ENCODE data around the gene OSBPL9.

The OSBPL9 gene

DNA sequence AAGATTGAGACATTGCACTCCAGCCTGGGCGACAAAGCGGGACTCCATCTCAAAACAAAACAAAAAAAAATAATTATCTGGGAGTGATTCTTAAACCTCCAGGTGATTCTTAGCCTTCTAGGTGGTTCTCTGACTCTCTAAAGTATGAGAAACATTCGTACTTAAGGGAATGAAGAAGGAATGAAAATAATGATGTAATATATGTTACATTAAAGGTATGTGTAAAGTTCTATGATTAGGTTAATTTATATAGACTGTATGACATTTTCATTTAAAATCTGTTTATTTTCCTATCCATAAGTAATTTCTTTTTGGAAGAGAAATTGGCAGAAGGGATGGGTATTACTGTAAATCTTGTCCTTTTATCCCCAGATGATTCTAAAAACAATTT lies 34.7 kb downstream of the OSBPL9 start:
- in situ Hi-C loops (cut with HindIII; ENCODE audit: low pct_ligation_motif_present, low pct_unique_long_range_greater_than_20kb, low sequenced_read_pairs): no loop called here
- no peak for DNase-seq

DNA sequence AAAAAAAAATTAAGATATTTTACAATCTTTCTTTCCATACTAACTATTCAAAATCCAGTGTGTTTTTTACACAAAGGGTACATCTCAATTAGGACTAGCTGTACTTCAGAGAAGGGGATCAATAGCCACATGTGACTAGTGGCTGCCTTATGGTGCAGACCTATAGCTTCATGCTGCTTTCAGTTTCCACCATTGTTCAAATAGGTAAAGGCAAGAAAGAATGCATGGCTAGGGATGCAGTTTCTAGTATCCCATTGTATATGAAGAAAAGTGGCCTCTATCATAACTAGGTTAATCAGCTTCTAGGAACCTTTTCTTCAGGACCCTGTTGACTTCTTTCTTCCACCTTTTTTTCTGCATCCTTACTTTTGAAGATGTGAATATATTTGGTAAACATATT lies 35.7 kb downstream of the OSBPL9 start:
- in situ Hi-C loops (cut with HindIII; ENCODE audit: low pct_ligation_motif_present, low pct_unique_long_range_greater_than_20kb, low sequenced_read_pairs): no loop called here
- DNase-seq: no peak

DNA sequence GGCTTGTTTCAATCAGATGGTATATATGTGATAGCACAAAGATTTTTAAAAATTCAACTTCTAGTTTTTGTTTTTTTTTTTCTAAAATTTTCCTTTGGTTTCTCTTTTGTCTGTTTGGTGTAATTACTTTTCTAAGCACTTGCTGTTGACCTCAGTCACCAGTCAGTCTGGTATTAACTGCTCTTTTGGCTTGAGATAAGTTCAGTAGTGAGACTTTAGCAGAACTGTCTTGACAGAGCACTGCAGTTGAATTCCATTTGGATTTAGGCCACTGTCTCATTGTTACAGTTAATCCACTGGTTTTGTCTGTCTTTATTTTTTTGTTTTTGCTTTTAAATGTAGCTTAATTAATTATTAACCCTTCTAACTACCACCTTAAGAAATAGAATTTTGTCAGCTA lies 36.2 kb downstream of the OSBPL9 start:
- in situ Hi-C loops (cut with HindIII; ENCODE audit: low pct_ligation_motif_present, low pct_unique_long_range_greater_than_20kb, low sequenced_read_pairs): no loop called here
- no peak for DNase-seq

DNA sequence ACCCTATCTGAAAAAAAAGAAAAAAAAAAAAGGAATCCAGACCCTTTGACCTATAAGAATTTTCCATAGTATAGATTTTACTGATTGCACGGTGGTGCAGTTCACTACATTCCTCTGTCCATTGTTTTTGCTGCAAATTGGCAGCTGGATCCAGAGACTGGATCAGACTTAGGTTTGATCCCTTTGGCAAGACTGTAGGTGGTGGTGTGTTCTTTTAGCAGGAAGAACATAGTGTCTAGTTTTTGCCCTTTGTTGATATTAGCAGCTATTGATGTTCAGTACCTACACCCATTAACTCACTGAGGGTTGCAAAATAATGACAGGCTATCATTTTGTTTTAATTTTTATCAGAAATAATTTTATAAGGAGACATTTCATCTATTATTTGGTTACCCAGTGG lies 37.1 kb downstream of the OSBPL9 start:
- in situ Hi-C loops (cut with HindIII; ENCODE audit: low pct_ligation_motif_present, low pct_unique_long_range_greater_than_20kb, low sequenced_read_pairs): no loop called here

DNA sequence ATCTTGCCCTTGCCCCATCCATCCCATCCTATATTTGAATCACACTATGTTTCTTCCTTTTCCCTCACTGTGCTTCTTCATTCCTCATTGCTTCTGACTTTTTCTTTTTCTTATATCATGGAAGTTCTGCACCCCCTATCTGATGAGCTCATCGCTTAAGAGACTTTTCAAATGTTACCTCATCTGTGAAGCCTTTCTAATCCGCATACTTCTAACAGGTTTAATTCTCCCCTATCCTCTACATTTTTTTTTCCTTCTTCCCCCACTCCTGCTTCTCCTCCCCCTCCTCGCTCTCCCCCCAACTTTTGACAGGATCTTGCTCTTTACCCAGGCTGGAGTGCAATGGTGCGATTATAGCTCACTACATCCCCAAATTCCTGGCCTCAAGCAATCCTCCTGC lies 39.5 kb downstream of the OSBPL9 start:
- in situ Hi-C loops (cut with HindIII; ENCODE audit: low pct_ligation_motif_present, low pct_unique_long_range_greater_than_20kb, low sequenced_read_pairs): no loop called here
- no peak for DNase-seq

More for the DNA sequence above, 37.1 kb downstream of the OSBPL9 start:
- DNase-seq: no peak

DNA sequence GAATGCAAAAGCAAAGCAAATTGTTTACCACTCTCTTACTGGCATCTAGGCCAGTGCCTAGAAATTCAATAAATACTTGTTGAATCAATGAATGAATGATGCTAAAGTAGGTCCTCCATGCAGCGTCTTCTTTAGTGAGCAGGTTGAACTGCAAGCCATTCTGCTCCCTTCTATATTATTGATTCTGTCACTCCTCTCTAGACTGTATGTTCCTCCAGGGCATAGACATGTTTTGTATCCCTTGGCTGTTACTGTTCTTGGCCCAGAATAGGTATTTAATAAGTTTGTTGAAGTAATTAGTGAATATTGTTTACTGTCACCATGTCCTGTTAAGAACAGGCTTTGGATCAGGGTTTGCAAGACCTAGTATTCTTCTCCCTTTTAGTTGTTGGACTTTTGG lies 43.7 kb downstream of the OSBPL9 start:
- no peak for DNase-seq
- in situ Hi-C loops (cut with HindIII; ENCODE audit: low pct_ligation_motif_present, low pct_unique_long_range_greater_than_20kb, low sequenced_read_pairs): no loop called here

DNA sequence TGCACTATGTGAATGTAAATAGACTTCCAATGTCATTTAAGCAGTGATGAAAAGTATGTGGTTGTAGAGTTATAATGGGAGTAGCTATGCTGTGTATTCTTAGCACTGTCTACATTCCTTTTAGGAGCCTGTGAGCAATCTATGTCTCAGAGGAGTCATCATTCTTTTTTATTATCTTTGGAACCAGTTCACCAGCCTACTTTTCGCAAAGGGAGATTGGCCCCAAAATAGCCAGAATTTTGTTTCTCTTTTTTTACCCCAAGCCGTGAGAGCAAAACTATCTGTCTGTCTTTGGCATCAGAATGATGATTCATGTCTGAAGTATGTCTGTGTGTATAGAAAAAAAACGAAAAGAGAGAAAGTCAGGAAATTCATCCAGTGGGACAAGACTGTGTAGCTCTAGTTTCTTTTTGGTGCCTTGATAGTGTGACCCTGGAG lies 44.2 kb downstream of the OSBPL9 start:
- in situ Hi-C loops (cut with HindIII; ENCODE audit: low pct_ligation_motif_present, low pct_unique_long_range_greater_than_20kb, low sequenced_read_pairs): no loop called here
- peak; percentile 79 for DNase-seq

DNA sequence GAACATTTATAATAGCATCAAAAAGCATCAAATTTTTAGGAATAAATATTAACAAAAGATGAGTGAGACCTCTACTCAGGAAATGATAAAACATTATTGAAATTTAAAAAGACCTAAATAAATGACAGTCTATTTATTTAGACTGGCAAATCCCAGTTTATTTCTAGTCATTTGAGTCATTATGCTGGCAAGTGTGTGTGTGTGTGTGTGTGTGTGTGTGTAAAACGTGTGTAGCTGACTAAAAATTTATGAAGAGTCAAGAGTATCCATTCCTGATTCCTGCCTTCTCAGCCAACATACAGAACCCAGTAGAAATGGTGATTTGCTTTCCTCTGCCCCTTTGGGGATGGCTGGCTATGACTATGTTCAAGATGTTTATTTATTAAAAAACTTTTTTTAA lies 46.2 kb downstream of the OSBPL9 start:
- no peak for DNase-seq

DNA sequence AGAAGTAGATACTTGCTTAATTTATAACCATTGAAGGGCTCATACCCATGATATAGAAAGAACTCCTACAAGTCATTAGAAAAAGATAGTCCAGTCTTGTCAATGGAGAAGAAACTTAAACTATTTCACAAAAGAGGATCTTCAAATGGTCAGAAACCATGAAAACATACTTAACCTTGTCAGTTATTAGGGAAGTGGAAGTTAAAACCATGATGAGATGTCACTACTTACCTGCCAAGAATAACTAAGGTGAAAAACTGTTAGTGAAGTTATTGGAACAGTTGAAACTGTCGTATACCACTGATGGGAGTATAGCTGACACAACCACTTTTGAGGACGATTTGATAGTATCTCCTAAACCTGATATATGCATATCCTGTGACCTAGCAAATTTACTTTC lies 46.8 kb downstream of the OSBPL9 start:
- in situ Hi-C loops (cut with HindIII; ENCODE audit: low pct_ligation_motif_present, low pct_unique_long_range_greater_than_20kb, low sequenced_read_pairs): no loop called here
- no peak for DNase-seq

More for the DNA sequence above, 46.2 kb downstream of the OSBPL9 start:
- in situ Hi-C loops (cut with HindIII; ENCODE audit: low pct_ligation_motif_present, low pct_unique_long_range_greater_than_20kb, low sequenced_read_pairs): no loop called here

DNA sequence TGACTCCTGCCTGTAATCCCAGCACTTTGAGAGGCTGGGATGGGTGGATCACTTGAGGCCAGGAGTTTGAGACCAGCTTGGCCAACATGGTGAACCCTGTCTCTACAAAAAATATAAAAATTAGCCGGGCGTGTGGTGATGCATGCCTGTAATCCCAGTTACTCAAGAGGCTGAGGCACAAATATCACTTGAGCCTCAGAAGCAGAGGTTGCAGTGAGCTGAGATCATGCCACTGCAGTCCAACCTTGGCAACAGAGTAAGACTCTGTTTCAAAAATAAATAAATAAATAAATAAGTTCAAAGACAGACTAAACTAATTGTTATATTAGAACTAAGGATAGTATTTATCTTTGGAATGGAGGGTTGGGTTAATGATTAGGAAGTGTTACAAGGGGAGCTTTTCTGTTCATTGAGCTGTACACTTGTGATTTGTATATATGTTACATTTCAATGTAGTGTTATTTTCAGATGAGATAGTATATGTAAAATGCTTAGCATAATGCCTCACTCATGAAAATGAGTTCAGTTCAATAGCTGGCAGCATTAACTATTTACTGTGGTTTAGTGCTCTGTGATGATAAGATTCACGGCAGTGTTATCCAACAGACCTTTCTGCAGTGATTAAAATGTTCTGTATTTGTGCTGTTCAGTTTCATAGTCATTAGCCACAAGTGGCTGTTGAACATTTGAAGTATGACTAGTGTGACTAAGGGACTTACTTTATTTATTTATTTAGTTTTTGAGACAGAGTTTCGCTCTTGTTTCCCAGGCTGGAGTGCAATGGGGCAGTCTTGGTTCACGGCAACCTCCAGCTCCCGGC lies 47.7 kb downstream of the OSBPL9 start:
- in situ Hi-C loops (cut with HindIII; ENCODE audit: low pct_ligation_motif_present, low pct_unique_long_range_greater_than_20kb, low sequenced_read_pairs): no loop called here
- DNase-seq: no peak

DNA sequence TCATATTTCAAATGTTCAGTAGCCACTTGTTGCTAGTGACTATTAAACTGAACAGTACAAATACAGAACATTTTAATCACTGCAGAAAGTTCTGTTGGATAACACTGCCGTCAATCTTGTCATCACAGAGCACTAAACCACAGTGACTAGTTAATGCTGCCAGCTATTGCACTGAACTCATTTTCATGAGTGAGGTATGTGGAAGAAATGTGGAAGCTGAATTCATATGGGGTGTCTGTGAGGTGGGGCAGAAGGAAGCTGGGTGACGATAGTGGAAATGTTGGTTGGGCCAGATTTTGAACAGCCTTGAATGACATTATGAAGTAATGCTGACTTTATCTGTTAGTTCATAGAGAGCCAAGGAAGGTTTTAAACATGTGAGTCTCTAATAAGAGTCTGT lies 49.6 kb downstream of the OSBPL9 start:
- no peak for DNase-seq
- in situ Hi-C loops (cut with HindIII; ENCODE audit: low pct_ligation_motif_present, low pct_unique_long_range_greater_than_20kb, low sequenced_read_pairs): no loop called here

DNA sequence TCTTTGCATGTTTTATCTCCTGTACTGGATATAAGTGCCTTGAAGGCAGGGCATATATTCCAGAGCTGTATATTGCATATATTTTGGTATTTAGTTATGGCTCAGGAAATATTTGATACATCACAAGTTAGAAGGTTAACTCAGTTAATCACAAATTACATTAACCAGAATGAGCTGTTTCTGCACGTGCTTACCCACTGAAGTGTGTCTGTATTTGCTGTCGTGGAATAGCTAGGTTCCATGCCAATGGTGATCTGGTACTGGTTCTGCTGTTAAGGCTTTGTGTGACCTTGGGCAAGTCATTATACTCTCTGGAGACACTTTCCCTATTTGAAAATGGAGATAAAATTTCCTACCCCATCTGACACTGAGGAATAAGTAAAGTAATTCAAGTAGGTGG lies 50.7 kb downstream of the OSBPL9 start:
- DNase-seq: no peak
- in situ Hi-C loops (cut with HindIII; ENCODE audit: low pct_ligation_motif_present, low pct_unique_long_range_greater_than_20kb, low sequenced_read_pairs): no loop called here

DNA sequence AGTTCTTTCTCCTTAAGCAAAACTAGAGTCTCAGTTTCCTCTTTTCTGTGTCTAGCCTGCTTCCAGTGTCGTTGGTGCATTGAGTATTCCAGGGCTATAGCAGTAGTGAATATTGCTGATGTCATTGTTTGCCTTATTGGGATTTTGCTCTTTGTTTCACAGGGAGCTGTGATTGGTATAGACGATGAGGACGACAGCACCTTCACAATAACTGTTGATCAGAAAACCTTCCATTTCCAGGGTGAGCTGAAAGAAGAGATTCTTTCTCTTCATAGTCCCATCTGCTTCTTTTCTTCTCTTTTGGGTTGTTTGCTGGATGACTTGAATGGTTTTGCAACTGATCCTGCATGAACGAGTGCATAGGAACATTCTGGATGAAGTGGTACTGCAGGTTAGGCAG lies 52.4 kb downstream of the OSBPL9 start:
- no peak for DNase-seq

DNA sequence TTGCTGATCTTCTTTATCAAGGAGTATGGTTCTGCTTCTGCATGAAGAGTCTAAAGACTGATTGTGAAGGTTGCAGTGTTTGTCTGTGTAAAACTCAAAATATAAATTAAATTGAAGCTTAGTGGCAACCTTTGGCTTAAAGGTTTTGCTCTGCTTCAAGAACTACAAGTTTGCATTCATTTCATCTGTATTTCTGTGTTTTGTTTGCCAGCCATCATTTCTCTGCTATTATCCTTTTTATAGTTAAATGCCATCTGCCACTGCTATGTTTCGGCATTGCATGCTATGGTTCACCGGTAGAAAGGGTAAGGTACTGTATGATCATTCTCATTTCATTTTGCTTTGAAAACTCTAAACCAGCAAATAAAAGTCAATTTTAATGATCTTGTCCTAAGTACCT lies 52.9 kb downstream of the OSBPL9 start:
- in situ Hi-C loops (cut with HindIII; ENCODE audit: low pct_ligation_motif_present, low pct_unique_long_range_greater_than_20kb, low sequenced_read_pairs): no loop called here
- DNase-seq: no peak

More for the DNA sequence above, 52.4 kb downstream of the OSBPL9 start:
- in situ Hi-C loops (cut with HindIII; ENCODE audit: low pct_ligation_motif_present, low pct_unique_long_range_greater_than_20kb, low sequenced_read_pairs): no loop called here

DNA sequence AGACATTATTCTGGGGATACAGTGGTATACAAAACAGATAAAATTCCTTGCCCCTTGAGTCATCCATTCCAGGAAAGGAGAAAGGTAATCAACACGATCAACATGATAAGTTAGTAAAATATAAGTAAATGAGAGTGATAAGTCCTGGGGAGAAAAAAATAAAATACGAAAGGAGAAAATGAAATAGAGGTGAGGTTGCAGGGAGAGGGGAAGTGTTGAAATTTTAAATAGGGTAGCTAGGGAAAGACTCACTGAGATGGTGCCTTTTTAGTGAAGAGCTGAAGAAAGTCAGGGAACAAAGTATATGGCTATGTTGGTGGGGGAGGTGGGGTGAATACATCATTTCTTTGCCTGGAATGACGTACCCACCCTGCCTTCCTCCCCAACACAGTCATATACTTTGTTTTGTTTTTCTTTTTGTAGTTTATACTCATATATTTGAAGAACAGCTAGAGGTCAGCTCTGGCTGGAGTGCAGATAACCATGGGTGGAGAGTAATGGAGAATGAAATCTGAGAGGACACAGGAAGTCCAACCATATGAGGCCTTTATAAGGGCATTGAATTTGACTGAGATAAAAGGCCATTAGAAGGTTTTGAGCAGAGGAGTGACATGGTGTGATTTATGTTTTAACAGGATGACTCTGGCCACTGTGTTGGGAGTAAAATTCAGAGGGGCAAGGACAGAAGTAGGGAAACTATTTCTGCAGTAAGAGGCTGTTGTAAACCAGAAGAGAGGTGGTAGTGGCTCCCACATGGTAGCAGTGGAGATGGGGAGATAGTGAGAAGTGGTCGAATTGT lies 54.8 kb downstream of the OSBPL9 start:
- in situ Hi-C loops (cut with HindIII; ENCODE audit: low pct_ligation_motif_present, low pct_unique_long_range_greater_than_20kb, low sequenced_read_pairs): no loop called here
- no peak for DNase-seq

DNA sequence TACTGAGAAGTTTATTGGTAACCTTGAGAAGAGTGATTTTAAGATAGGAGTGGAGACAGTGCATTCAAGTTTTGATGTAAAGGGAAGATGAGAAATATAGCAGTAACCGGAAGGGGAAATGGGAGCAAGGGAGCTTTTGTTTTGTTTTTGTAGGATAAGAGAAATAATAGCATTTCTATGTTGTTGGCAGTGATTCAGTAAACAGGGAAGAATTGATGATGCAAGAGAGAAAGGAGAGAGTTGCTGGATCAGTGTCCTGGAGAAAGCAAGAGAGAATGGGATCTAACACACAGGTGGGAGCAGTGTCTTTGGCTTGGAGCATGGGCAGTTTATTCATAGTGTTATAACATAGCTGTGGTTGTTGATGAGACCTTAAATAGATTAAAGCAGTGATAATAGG lies 56.4 kb downstream of the OSBPL9 start:
- DNase-seq: no peak
- in situ Hi-C loops (cut with HindIII; ENCODE audit: low pct_ligation_motif_present, low pct_unique_long_range_greater_than_20kb, low sequenced_read_pairs): no loop called here

DNA sequence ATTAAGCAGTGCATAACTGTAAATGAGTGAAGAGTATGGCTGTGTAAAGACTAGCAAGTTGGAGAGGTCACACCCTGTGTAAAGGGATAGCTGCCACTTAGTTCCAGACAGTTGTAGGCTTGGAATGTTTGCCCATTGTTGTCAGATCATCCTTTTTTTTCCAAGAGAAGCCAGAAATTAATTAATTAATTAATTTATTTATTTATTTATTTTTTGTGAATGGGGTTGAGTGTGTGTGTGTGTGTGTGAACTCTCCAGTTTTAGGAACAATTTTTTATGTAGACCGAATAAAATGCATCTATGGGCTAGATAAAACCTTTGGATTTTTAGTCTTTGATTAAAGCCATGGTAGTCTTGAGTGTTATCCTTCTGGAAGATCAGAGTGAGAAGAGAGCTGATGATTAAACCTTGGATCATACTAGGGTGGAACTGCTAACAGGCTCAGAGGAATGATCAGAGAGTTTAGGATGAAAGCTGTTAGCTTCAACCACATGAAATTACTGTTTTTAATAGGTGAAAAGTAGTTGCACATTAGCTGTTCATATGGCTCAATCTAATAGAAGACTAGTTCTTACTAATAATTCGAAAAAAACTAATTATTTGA lies 58.4 kb downstream of the OSBPL9 start:
- in situ Hi-C loops (cut with HindIII; ENCODE audit: low pct_ligation_motif_present, low pct_unique_long_range_greater_than_20kb, low sequenced_read_pairs): no loop called here
- DNase-seq: no peak

DNA sequence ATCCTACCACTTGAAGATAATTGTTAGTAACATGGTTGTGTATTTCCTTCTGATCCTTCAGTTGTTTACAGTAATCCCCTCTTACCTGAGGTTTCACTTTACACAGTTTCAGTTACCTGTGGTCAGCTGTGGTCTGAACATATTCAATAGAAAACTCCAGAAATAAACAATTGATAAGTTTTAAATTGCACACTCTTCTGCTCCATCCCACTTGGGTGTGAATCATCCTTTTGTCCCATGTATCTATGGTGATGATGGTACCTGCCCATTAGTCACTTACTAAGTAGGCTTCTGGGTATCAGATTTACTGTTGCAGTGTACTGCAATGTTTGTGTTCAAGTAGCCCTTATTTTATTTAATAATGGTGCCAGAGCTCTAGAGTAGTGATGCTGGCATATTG lies 62.5 kb downstream of the OSBPL9 start:
- DNase-seq: no peak
- in situ Hi-C loops (cut with HindIII; ENCODE audit: low pct_ligation_motif_present, low pct_unique_long_range_greater_than_20kb, low sequenced_read_pairs): no loop called here

DNA sequence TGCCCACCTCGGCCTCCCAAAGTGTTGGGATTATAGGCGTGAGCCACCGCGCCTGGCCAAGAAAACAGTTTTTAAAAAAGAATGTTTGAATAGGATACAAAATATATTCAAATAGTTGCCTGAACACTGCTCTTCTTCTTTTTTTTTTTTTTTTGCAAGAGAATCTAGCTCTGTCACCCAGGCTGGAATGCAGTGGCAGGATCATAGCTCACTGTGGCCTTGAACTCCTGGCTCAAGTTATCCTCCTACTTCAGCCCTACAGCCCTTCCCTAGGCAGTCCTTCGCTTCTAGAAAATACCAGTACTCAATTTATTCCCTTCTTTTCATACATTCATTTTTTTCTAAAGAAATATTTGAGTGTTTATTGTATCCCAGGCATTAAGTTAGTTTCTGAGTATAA lies 67.9 kb downstream of the OSBPL9 start:
- in situ Hi-C loops (cut with HindIII; ENCODE audit: low pct_ligation_motif_present, low pct_unique_long_range_greater_than_20kb, low sequenced_read_pairs): no loop called here
- DNase-seq: no peak
